ENCODE data around the gene ACTR3C. TPM values are rescaled to one million over a fixed set of nuclear protein-coding genes. Genes with fewer than 3 reads are reported as not detected.

Gene ACTR3C
- total RNA-seq, 1 experiment from 2014 or later, result 2.2 TPM

GRCh38 chr7:150332852-150333635, 9.7 kb upstream of the ACTR3C start:
- no peaks in the 10 kb centered on the region for H3K27me3 ChIP-seq (ENCODE audit: insufficient read depth, low read length)
- no peak for TF ChIP-seq CTCF (conservative IDR thresholded peaks at IDR 0.05)
- H3K4me1 ChIP-seq (ENCODE audit: insufficient read depth, low read length), result peaks cover 15% of the 10 kb centered on the region; the same call in 1 of the 2 replicates
- no peak overlapping the region for H2AK5ac ChIP-seq (ENCODE audit: insufficient read length, low read length)
- H2BK12ac ChIP-seq (ENCODE audit: insufficient read length, low read depth, low read length), result no peak overlapping the region
- H4K5ac ChIP-seq (ENCODE audit: insufficient read length, low read depth, low read length), result no peak overlapping the region
- H3K79me2 ChIP-seq (ENCODE audit: insufficient read depth, low read length), result no peaks in the 10 kb centered on the region
- H3K27ac ChIP-seq (ENCODE audit: insufficient read length, low read depth, low read length), result no peak overlapping the region
- DNase-seq, result no peak
- no peak overlapping the region; the same call in 1 of the 2 replicates for H3K14ac ChIP-seq (ENCODE audit: insufficient read depth, low read length)
- H3K56ac ChIP-seq (ENCODE audit: insufficient read length, low read depth, low read length), result no peak overlapping the region
- Mint-ChIP-seq H3K9me3 (no peaks in the 10 kb centered on the region; a peak in 1 of 5 replicates), H3K4me3 (no peak overlapping the region; a peak in 1 of 5 replicates), H3K27me3 (ENCODE audit: low read depth) (peaks cover 32% of the 10 kb centered on the region), H3K36me3 (ENCODE audit: insufficient read depth in 1 of 3, low read depth in 3 of 3) (peaks cover 22 to 35% (median 26%) of the 10 kb centered on the region in 3 experiments), H3K27ac (peak overlapping the region in 1 of 3 experiments; percentile 70; a peak in 3 of 7 replicates), H3K4me1 (peaks cover 59 to 62% of the 10 kb centered on the region in 2 experiments)
- H3K23me2 ChIP-seq (ENCODE audit: insufficient read length, low read depth, low read length, poor library complexity, severe bottlenecking), result no peaks in the 10 kb centered on the region
- H3T11ph ChIP-seq (ENCODE audit: low read length), result no peak overlapping the region
- no peak overlapping the region for H2AFZ ChIP-seq (ENCODE audit: low read length)
- H4K20me1 ChIP-seq (ENCODE audit: control insufficient read depth, insufficient read depth, insufficient read length), result no peaks in the 10 kb centered on the region
- no peak overlapping the region for H4K8ac ChIP-seq (replicated peaks; ENCODE audit: insufficient read length, low read depth, low read length)
- no peak overlapping the region for H2BK120ac ChIP-seq (ENCODE audit: low read depth, low read length, poor library complexity, severe bottlenecking)
- no peak overlapping the region for H3K4me2 ChIP-seq (ENCODE audit: insufficient read depth, insufficient read length, low read length)
- no peak overlapping the region for H2BK20ac ChIP-seq (ENCODE audit: low read depth, low read length, poor library complexity, severe bottlenecking)
- no peak overlapping the region for H3K9ac ChIP-seq (ENCODE audit: extremely low read depth, insufficient read length, low read length)
- no peak overlapping the region for H2BK15ac ChIP-seq (ENCODE audit: low read depth, low read length)
- no peak overlapping the region for H3K18ac ChIP-seq (ENCODE audit: insufficient read length, low read depth, low read length)
- H3K23ac ChIP-seq (ENCODE audit: insufficient read length, low read depth, low read length), result no peak overlapping the region
- WGBS (ENCODE audit: extremely low coverage, insufficient read length, low lambda C conversion rate), result no CpG with 5 or more reads among the region's 18 CpGs
- no peaks in the 10 kb centered on the region for H3K79me1 ChIP-seq (ENCODE audit: insufficient read depth, low read depth, low read length, poor library complexity, severe bottlenecking)
- H3K4ac ChIP-seq (ENCODE audit: low read depth, low read length), result no peak overlapping the region; the same call in 1 of the 2 replicates
- no peak overlapping the region for H4K91ac ChIP-seq (ENCODE audit: insufficient read length, low read depth, low read length)
- no peaks in the 10 kb centered on the region for H3K9me3 ChIP-seq (ENCODE audit: control insufficient read depth, low read depth, low read length)
- no peak overlapping the region for H2BK5ac ChIP-seq (ENCODE audit: insufficient read length, low read length)

Measured in H9 (cell line).